ENCODE results near the gene CALHM2. TPM values are rescaled to one million over a fixed set of nuclear protein-coding genes. Genes with fewer than 3 reads are reported as not detected.

CALHM2 gene
- total RNA-seq, 1 experiment from 2014 or later = not detected

GRCh38 chr10:103458720-103459119 is 6.5 kb upstream of the CALHM2 start, which contains the start of gene CALHM1:
CALHM1 (minus strand) TSS chr10:103458900; CDS start chr10:103458751, 149 bp downstream.
- Histone ChIP-seq H3K4ac (ENCODE audit: low read depth, low read length) (no peak within 1 kb of the TSS), H3K27me3 (ENCODE audit: insufficient read depth, low read length) (no peaks in the 10 kb centered on the region), H3K14ac (ENCODE audit: insufficient read depth, low read length) (no peak within 1 kb of the TSS), H3K23me2 (ENCODE audit: insufficient read length, low read depth, low read length, poor library complexity, severe bottlenecking) (no peaks in the 10 kb centered on the region), H3K9me3 (ENCODE audit: control insufficient read depth, low read depth, low read length) (no peaks in the 10 kb centered on the region), H3K56ac (ENCODE audit: insufficient read length, low read depth, low read length) (no peak within 1 kb of the TSS), H2BK15ac (ENCODE audit: low read depth, low read length) (no peak within 1 kb of the TSS), H3K79me2 (ENCODE audit: insufficient read depth, low read length) (no peaks in the 10 kb centered on the region), H4K91ac (ENCODE audit: insufficient read length, low read depth, low read length) (no peak within 1 kb of the TSS), H3K4me2 (ENCODE audit: insufficient read depth, insufficient read length, low read length) (no peak within 1 kb of the TSS), H3K4me1 (ENCODE audit: insufficient read depth, low read length) (no peaks in the 10 kb centered on the region; the same call in 1 of the 2 replicates), H2BK20ac (ENCODE audit: low read depth, low read length, poor library complexity, severe bottlenecking) (no peak within 1 kb of the TSS), H3T11ph (ENCODE audit: low read length) (no peak within 1 kb of the TSS), H2AFZ (ENCODE audit: low read length) (no peak within 1 kb of the TSS), H3K79me1 (ENCODE audit: insufficient read depth, low read depth, low read length, poor library complexity, severe bottlenecking) (no peaks in the 10 kb centered on the region), H2BK5ac (ENCODE audit: insufficient read length, low read length) (no peak within 1 kb of the TSS), H4K8ac (replicated peaks; ENCODE audit: insufficient read length, low read depth, low read length) (no peak within 1 kb of the TSS), H2BK120ac (ENCODE audit: low read depth, low read length, poor library complexity, severe bottlenecking) (no peak within 1 kb of the TSS), H3K18ac (ENCODE audit: insufficient read length, low read depth, low read length) (no peak within 1 kb of the TSS), H3K9ac (ENCODE audit: extremely low read depth, insufficient read length, low read length) (no peak within 1 kb of the TSS), H3K23ac (ENCODE audit: insufficient read length, low read depth, low read length) (no peak within 1 kb of the TSS), H4K20me1 (ENCODE audit: control insufficient read depth, insufficient read depth, insufficient read length) (no peaks in the 10 kb centered on the region), H2BK12ac (ENCODE audit: insufficient read length, low read depth, low read length) (no peak within 1 kb of the TSS), H4K5ac (ENCODE audit: insufficient read length, low read depth, low read length) (no peak within 1 kb of the TSS), H3K27ac (ENCODE audit: insufficient read length, low read depth, low read length) (no peak within 1 kb of the TSS), H2AK5ac (ENCODE audit: insufficient read length, low read length) (no peak within 1 kb of the TSS)
- DNase-seq = peak; percentile 84
- no peak for TF ChIP-seq CTCF (conservative IDR thresholded peaks at IDR 0.05)
- H3K27me3 Mint-ChIP-seq (ENCODE audit: low read depth) = peaks cover 4% of the 10 kb centered on the region
- H3K9me3 Mint-ChIP-seq = no peaks in the 10 kb centered on the region
- H3K36me3 Mint-ChIP-seq (ENCODE audit: insufficient read depth in 1 of 3, low read depth in 3 of 3) = no peaks in the 10 kb centered on the region
- peaks cover 4 to 8% of the 10 kb centered on the region in 2 experiments for H3K4me1 Mint-ChIP-seq
- peak within 1 kb of the TSS in 1 of 2 experiments; percentile 45; a peak in 1 of 5 replicates for H3K4me3 Mint-ChIP-seq
- WGBS (ENCODE audit: extremely low coverage, insufficient read length, low lambda C conversion rate) = no CpG with 5 or more reads among the region's 9 CpGs
- H3K27ac Mint-ChIP-seq = no peak within 1 kb of the TSS; a peak in 1 of 7 replicates

All from H9 (cell line).